ENCODE data around the gene HDLBP.

DNA sequence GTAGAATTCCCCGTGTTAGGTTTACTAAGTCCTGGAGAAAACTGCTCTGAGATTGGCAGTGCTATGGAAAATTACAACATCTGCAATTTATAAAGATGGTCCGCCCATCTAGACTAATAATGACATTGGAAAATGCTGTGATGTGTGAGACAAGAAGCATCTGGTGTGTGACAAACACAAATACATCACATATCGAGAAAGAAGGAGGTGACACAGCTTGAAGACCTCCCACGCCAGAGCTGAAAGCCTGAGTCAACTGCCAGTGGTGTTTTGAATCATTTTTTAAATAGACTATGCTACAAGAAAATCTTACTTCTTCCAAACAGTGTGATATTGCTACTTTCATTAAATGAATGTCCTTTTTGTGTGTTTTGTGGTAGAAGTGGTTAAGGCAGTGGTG lies 135.6 kb downstream of the HDLBP start:
- TF ChIP-seq, protein P1, sequence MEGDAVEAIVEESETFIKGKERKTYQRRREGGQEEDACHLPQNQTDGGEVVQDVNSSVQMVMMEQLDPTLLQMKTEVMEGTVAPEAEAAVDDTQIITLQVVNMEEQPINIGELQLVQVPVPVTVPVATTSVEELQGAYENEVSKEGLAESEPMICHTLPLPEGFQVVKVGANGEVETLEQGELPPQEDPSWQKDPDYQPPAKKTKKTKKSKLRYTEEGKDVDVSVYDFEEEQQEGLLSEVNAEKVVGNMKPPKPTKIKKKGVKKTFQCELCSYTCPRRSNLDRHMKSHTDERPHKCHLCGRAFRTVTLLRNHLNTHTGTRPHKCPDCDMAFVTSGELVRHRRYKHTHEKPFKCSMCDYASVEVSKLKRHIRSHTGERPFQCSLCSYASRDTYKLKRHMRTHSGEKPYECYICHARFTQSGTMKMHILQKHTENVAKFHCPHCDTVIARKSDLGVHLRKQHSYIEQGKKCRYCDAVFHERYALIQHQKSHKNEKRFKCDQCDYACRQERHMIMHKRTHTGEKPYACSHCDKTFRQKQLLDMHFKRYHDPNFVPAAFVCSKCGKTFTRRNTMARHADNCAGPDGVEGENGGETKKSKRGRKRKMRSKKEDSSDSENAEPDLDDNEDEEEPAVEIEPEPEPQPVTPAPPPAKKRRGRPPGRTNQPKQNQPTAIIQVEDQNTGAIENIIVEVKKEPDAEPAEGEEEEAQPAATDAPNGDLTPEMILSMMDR (IDR thresholded peaks at IDR 0.05 in 8 of 11, conservative IDR thresholded peaks at IDR 0.05 in 3 of 11), result no peak
- TF ChIP-seq POLR2A (IDR thresholded peaks at IDR 0.05), result no peak

Data from spleen (tissue), 7 donors.